Measurements from ENCODE around the gene AGPAT4.
A peak's percentile ranks its signal among the peaks of the same experiment; 100 is the strongest.
"Not testable (repeated sequence)": the region's sequence is repeated elsewhere in the genome, so short reads cannot be mapped to it uniquely, and the experiment has no call there.

The AGPAT4 gene

GRCh38 chr6:161136655-161137054, 137.2 kb downstream of the AGPAT4 start:
- no peak for DNase-seq

- DNase-seq = no peak
Measured at GRCh38 chr6:161135695-161136591, 137.9 kb downstream of the AGPAT4 start.

- no peak for DNase-seq
Measured at GRCh38 chr6:161134550-161135298, 139.1 kb downstream of the AGPAT4 start.

- DNase-seq = no peak
Measured at GRCh38 chr6:161133963-161134362, 139.9 kb downstream of the AGPAT4 start.

- DNase-seq = no peak
Measured at GRCh38 chr6:161132384-161132783, 141.5 kb downstream of the AGPAT4 start.

GRCh38 chr6:161130967-161131766, 142.7 kb downstream of the AGPAT4 start:
- DNase-seq = no peak

GRCh38 chr6:161130541-161130940, 143.3 kb downstream of the AGPAT4 start:
- peak; percentile 58 for DNase-seq

GRCh38 chr6:161128680-161129196, 145.1 kb downstream of the AGPAT4 start:
- DNase-seq = no peak

GRCh38 chr6:161128230-161128629, 145.6 kb downstream of the AGPAT4 start:
- DNase-seq = no peak

- DNase-seq = no peak
Measured at GRCh38 chr6:161127071-161127740, 146.7 kb downstream of the AGPAT4 start.

GRCh38 chr6:161125591-161125990, 148.3 kb downstream of the AGPAT4 start:
- DNase-seq = no peak

- DNase-seq = not testable (repeated sequence)
Measured at GRCh38 chr6:161123319-161123718, 150.5 kb downstream of the AGPAT4 start.

- no peak for DNase-seq
Measured at GRCh38 chr6:161117942-161118341, 155.9 kb downstream of the AGPAT4 start.

- no peak for DNase-seq
Measured at GRCh38 chr6:161117308-161117707, 156.6 kb downstream of the AGPAT4 start.

GRCh38 chr6:161116554-161116953, 157.3 kb downstream of the AGPAT4 start:
- no peak for DNase-seq

- DNase-seq = no peak
Measured at GRCh38 chr6:161115468-161115867, 158.4 kb downstream of the AGPAT4 start.

GRCh38 chr6:161111261-161111660, 162.6 kb downstream of the AGPAT4 start:
- DNase-seq = no peak

- no peak for DNase-seq
Measured at GRCh38 chr6:161110028-161110779, 163.7 kb downstream of the AGPAT4 start.

GRCh38 chr6:161109366-161109765, 164.5 kb downstream of the AGPAT4 start:
- no peak for DNase-seq

GRCh38 chr6:161108916-161109315, 164.9 kb downstream of the AGPAT4 start:
- no peak for DNase-seq

Measured in hematopoietic multipotent progenitor cell treated with erythropoietin and hydrocortisone succinate and interleukin-3 and kit ligand, for 6 days (in vitro differentiated cells).